Loucy (cell line): ENCODE data around the gene MT4.
A peak's percentile ranks its signal among the peaks of the same experiment; 100 is the strongest.

Experiments used
- H2AFZ ChIP-seq: fragments of 200-600 bp; sonication (generic); 2 replicates; pipeline ENCODE4 v1.6.0; 2016; ENCODE audit warnings: antibody characterized with exemption, mild to moderate bottlenecking, low read length, moderate library complexity
- H3F3A ChIP-seq: fragments of 200-600 bp; 2 replicates; pipeline ENCODE4 v1.6.0; 2016; ENCODE audit warnings: antibody characterized with exemption, low read depth, mild to moderate bottlenecking
- H3K27me3 ChIP-seq: fragments of 200-600 bp; sonication (generic); 2 replicates; pipeline ENCODE4 v1.6.1; 2014; ENCODE audit warnings: low read length, mild to moderate bottlenecking; ENCODE audit not compliant: insufficient read depth, poor library complexity, severe bottlenecking
- H3K36me3 ChIP-seq: fragments of 200-600 bp; sonication (generic); 2 replicates; pipeline ENCODE4 v1.6.1; 2016; ENCODE audit warnings: low read length; ENCODE audit not compliant: insufficient read depth
- H3K4me1 ChIP-seq: fragments of 200-600 bp; sonication (generic); 2 replicates; pipeline ENCODE4 v1.5.1; 2014; ENCODE audit warnings: low read length, mild to moderate bottlenecking; ENCODE audit not compliant: insufficient read depth, poor library complexity, severe bottlenecking
- H3K4me2 ChIP-seq: fragments of 200-600 bp; sonication (generic); 2 replicates; pipeline ENCODE4 v1.6.0; 2014; ENCODE audit warnings: antibody characterized with exemption, low read length, low read depth, mild to moderate bottlenecking; ENCODE audit not compliant: poor library complexity, severe bottlenecking
- H3K4me3 ChIP-seq: fragments of 200-600 bp; sonication (generic); 2 replicates; pipeline ENCODE4 v1.5.1; 2014; ENCODE audit warnings: low read length, mild to moderate bottlenecking, mixed read lengths; ENCODE audit not compliant: poor library complexity, severe bottlenecking
- H3K79me2 ChIP-seq: fragments of 200-600 bp; sonication (generic); 2 replicates; pipeline ENCODE4 v1.6.1; 2014; ENCODE audit warnings: low read length; ENCODE audit not compliant: insufficient read depth
- H3K9ac ChIP-seq: fragments of 200-600 bp; sonication (generic); 2 replicates; pipeline ENCODE4 v1.6.0; 2014; ENCODE audit warnings: mild to moderate bottlenecking, low read depth, low read length, moderate library complexity; ENCODE audit not compliant: poor library complexity, severe bottlenecking
- H3K9me2 ChIP-seq: fragments of 200-600 bp; sonication (generic); replicated peaks from 2 replicates; pipeline ENCODE4 v1.6.1; 2016; ENCODE audit warnings: low read depth, low read length, mixed read lengths
- H3K9me3 ChIP-seq: fragments of 200-600 bp; sonication (generic); 2 replicates; pipeline ENCODE4 v1.6.1; 2014; ENCODE audit warnings: mild to moderate bottlenecking, antibody characterized with exemption, low read length, low read depth; ENCODE audit not compliant: insufficient read depth
- H4K20me1 ChIP-seq: fragments of 200-600 bp; sonication (generic); 2 replicates; pipeline ENCODE4 v1.6.0; 2014; ENCODE audit warnings: antibody characterized with exemption, low read length, mild to moderate bottlenecking; ENCODE audit not compliant: insufficient read depth, poor library complexity, severe bottlenecking
- CTCF ChIP-seq: fragments of 200-600 bp; sonication (generic); conservative IDR thresholded peaks from 2 replicates; pipeline ENCODE4 v1.5.1; 2014; ENCODE audit warnings: mild to moderate bottlenecking, antibody characterized with exemption, low read length
- EZH2phosphoT487 ChIP-seq: fragments of 200-600 bp; IDR thresholded peaks from 2 replicates; pipeline ENCODE4 v1.6.1; 2018; ENCODE audit warnings: antibody characterized with exemption, mild to moderate bottlenecking, moderate library complexity, borderline replicate concordance

The MT4 gene

GRCh38 chr16:56542039-56542438 is 22.8 kb upstream of the MT4 start:
- no peaks in the 10 kb centered on the region for H3K27me3 ChIP-seq
- H3K79me2 ChIP-seq: no peaks in the 10 kb centered on the region
- no peak overlapping the region for H3K9ac ChIP-seq
- H4K20me1 ChIP-seq: no peaks in the 10 kb centered on the region
- no peak overlapping the region for H2AFZ ChIP-seq
- no peaks in the 10 kb centered on the region for H3F3A ChIP-seq
- TF ChIP-seq CTCF (no peak), EZH2phosphoT487 (no peak)
- no peak overlapping the region for H3K4me3 ChIP-seq
- H3K4me1 ChIP-seq: peaks cover 3% of the 10 kb centered on the region
- H3K9me3 ChIP-seq: no peaks in the 10 kb centered on the region
- H3K36me3 ChIP-seq: no peaks in the 10 kb centered on the region
- H3K9me2 ChIP-seq: no peaks in the 10 kb centered on the region
- no peak overlapping the region for H3K4me2 ChIP-seq

DNA sequence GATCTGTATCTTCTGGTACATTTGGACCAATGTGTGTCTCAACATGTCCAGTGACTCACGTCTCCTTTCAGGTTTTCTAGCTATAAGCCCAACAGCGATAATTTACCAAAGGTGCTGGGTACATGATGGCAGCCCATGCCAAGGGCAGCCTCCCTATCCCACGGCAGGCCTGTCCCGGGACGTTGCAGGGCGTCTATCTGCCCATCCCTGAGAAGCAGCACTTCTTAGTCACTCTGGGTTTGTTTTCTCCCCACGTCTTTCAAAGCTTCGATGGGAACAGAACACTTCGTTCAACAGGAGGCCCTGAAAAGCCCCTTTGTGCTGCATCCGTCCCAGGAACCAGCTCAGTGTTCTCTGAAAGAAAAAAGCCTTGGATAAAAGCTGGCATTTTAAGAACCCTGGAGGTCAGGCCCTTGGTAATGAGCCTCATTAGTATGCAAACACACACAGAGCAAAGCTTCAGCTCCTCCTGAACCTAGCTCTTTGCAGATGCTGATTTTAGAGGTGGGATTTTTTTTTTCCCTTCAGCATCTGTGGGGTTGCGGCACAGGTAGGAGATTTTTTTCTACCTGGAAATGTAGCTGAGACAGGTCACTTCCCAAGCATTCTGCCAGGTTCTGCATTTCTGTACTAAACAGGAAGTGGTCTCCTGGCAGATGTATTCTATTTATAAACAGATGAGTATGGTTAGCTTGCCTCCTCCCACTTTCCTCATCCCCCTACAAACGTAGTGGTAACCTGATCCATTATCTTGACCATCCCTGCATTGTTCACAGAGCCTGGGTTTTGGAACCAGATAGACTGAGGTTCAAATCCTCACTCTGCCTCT is 17.5 kb upstream of the MT4 start:
- H3K27me3 ChIP-seq: no peaks in the 10 kb centered on the region
- no peak overlapping the region for H3K9ac ChIP-seq
- peak overlapping the region; percentile 22 for H3K4me3 ChIP-seq
- peaks cover 42% of the 10 kb centered on the region for H3K4me1 ChIP-seq
- peaks cover 2% of the 10 kb centered on the region; the same call in 1 of the 2 replicates for H3F3A ChIP-seq
- H3K79me2 ChIP-seq: no peaks in the 10 kb centered on the region
- no peak for TF ChIP-seq CTCF
- no peak for TF ChIP-seq EZH2phosphoT487
- peak overlapping the region; percentile 68 for H3K4me2 ChIP-seq
- peak overlapping the region; percentile 54 for H2AFZ ChIP-seq
- H3K9me2 ChIP-seq: no peaks in the 10 kb centered on the region
- H3K36me3 ChIP-seq: no peaks in the 10 kb centered on the region
- no peaks in the 10 kb centered on the region for H3K9me3 ChIP-seq
- H4K20me1 ChIP-seq: no peaks in the 10 kb centered on the region

GRCh38 chr16:56547949-56548567 is 16.8 kb upstream of the MT4 start:
- no peak overlapping the region for H3K9ac ChIP-seq
- no peaks in the 10 kb centered on the region for H3K79me2 ChIP-seq
- H3K9me3 ChIP-seq: no peaks in the 10 kb centered on the region
- peak overlapping the region; percentile 68 for H3K4me2 ChIP-seq
- peaks cover 2% of the 10 kb centered on the region; the same call in 1 of the 2 replicates for H3F3A ChIP-seq
- H3K4me3 ChIP-seq: peak overlapping the region; percentile 22
- H3K9me2 ChIP-seq: no peaks in the 10 kb centered on the region
- H4K20me1 ChIP-seq: no peaks in the 10 kb centered on the region
- TF ChIP-seq EZH2phosphoT487: no peak
- TF ChIP-seq CTCF: no peak
- H3K27me3 ChIP-seq: no peaks in the 10 kb centered on the region
- H3K4me1 ChIP-seq: peaks cover 47% of the 10 kb centered on the region
- H2AFZ ChIP-seq: peak overlapping the region; percentile 54
- H3K36me3 ChIP-seq: no peaks in the 10 kb centered on the region
